CD4-positive, alpha-beta memory T cell (primary cell): ENCODE data around the gene PCGF3. TPM values are rescaled to one million over a fixed set of nuclear protein-coding genes. Genes with fewer than 3 reads are reported as not detected.
"Not testable (repeated sequence)": the region's sequence is repeated elsewhere in the genome, so short reads cannot be mapped to it uniquely, and the experiment has no call there.

ENCODE experiments used
- CTCF ChIA-PET: fragments of 350-600 bp; sonication (Branson Sonifier 250); formaldehyde crosslinking; loops from one replicate; lab custom pipeline; 2021; ENCODE audit warnings: inconsistent platforms; ENCODE audit not compliant: partially characterized antibody; lab: Charles Lee
- POLR2A ChIA-PET: fragments of 350-600 bp; sonication (Branson Sonifier 250); formaldehyde crosslinking; loops from one replicate; lab custom pipeline; 2021; ENCODE audit not compliant: partially characterized antibody; lab: Charles Lee
- DNase-seq, 5 donors: peaks; one replicate each; pipeline versions ENCODE4 v3.0.0 to v3.0.0-alpha.2; 2020 to 2022; ENCODE audit warnings: mixed read lengths in 1 of 5
- H3K27ac ChIP-seq: one replicate; pipeline ENCODE4 v1.7.0; 2013; ENCODE audit warnings: low read depth, low read length
- H3K27me3 ChIP-seq: 2 replicates; pipeline ENCODE4 v1.7.0; 2013; ENCODE audit warnings: mild to moderate bottlenecking, low read length, moderate library complexity; ENCODE audit not compliant: insufficient read depth
- H3K36me3 ChIP-seq: 2 replicates; pipeline ENCODE4 v1.7.0; 2013; ENCODE audit warnings: mild to moderate bottlenecking, low read length, moderate library complexity; ENCODE audit not compliant: insufficient read depth
- H3K4me1 ChIP-seq: 2 replicates; pipeline ENCODE4 v1.7.0; 2013; ENCODE audit warnings: mild to moderate bottlenecking, low read length, moderate library complexity; ENCODE audit not compliant: insufficient read depth
- H3K4me3 ChIP-seq, 2 donors: one replicate each; pipeline ENCODE4 v1.7.0; 2013; ENCODE audit warnings: low read length in 2 of 2, mild to moderate bottlenecking in 1 of 2
- H3K9me3 ChIP-seq, 2 donors: one replicate each; pipeline ENCODE4 v1.7.0; 2013; ENCODE audit warnings: low read length in 2 of 2, control low read depth in 1 of 2; ENCODE audit not compliant: control insufficient read depth in 1 of 2
- H3K27ac Mint-ChIP-seq, 7 donors: one replicate each; pipeline ENCODE4 v1.8.0; 2020 to 2021; ENCODE audit warnings: mixed read lengths in 7 of 7, mild to moderate bottlenecking in 6 of 7, inconsistent platforms in 3 of 7, moderate library complexity in 3 of 7
- H3K27me3 Mint-ChIP-seq, 2 donors: one replicate each; pipeline ENCODE4 v1.8.0; 2020 to 2021; ENCODE audit warnings: mixed read lengths in 2 of 2
- H3K36me3 Mint-ChIP-seq, 2 donors: one replicate each; pipeline ENCODE4 v1.8.0; 2020 to 2021; ENCODE audit warnings: mixed read lengths in 2 of 2, inconsistent platforms in 1 of 2, mild to moderate bottlenecking in 1 of 2
- H3K4me1 Mint-ChIP-seq, 4 donors: one replicate each; pipeline ENCODE4 v1.8.0; 2020 to 2021; ENCODE audit warnings: mixed read lengths in 4 of 4, mild to moderate bottlenecking in 1 of 4
- H3K4me3 Mint-ChIP-seq, 8 donors: one replicate each; pipeline ENCODE4 v1.8.0; 2020 to 2021; ENCODE audit warnings: mixed read lengths in 8 of 8, mild to moderate bottlenecking in 7 of 8, moderate library complexity in 6 of 8, inconsistent platforms in 3 of 8
- H3K9me3 Mint-ChIP-seq, 8 donors: one replicate each; pipeline ENCODE4 v1.8.0; 2020 to 2021; ENCODE audit warnings: mixed read lengths in 8 of 8, mild to moderate bottlenecking in 5 of 8, inconsistent platforms in 3 of 8, moderate library complexity in 1 of 8
- intact Hi-C: fragments of 100-400 bp; cut with micrococcal nuclease; formaldehyde crosslinking; loops from one replicate; pipeline ENCODE4 v1.15.1; 2023
- polyA plus RNA-seq, 2 donors: library from polyadenylated mRNA; unstranded; fragments of 300-500 nt; fragmentation: Illumina TruSeq; gene quantifications; one replicate each; pipeline ENCODE4 v1.2.3, GENCODE V29; 2021
- total RNA-seq, 2 experiments: library from RNA; stranded (reverse); gene quantifications; one replicate each; pipeline ENCODE4 v1.2.3, GENCODE V29; 2021

Gene PCGF3
- total and polyA plus RNA-seq, 4 experiments from 2014 or later = 2.9 to 73.8 (median 35.6) TPM

GRCh38 chr4:747546-748170 is 42.0 kb downstream of the PCGF3 start:
- intact Hi-C loops = no loop called here
- CTCF ChIA-PET = no interaction called here

DNA sequence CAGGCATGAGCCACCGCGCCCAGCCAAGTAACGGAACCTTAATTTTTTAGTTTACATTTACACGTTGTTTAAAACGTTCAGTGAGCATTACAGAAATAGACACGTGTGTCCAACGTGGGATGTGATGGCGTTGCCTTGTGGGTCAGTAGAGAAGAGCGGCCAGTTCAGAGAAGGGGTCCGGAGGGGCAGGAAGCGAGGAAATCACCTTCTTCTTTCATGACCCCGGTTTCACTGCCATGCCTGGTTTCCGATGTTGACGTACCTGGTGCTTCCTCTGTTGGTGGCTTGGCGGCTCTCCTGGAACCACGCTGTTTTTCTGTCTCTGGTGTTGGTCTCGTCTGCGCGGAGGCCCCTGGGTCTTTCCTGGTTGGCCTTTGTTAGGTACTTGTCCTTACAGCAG is 42.8 kb downstream of the PCGF3 start:
- ChIA-PET POLR2A (no interaction called here), CTCF (no interaction called here)
- H3K4me3 ChIP-seq = no peak overlapping the region
- H3K27ac ChIP-seq = no peak overlapping the region
- peaks cover 10% of the 10 kb centered on the region for H3K36me3 ChIP-seq
- intact Hi-C loops = no loop called here
- no peaks in the 10 kb centered on the region for H3K27me3 ChIP-seq
- H3K9me3 ChIP-seq = no peaks in the 10 kb centered on the region
- Mint-ChIP-seq H3K36me3 (peaks cover 6 to 18% of the 10 kb centered on the region in 2 donors), H3K9me3 (peaks cover 0 to 4% (median 0%) of the 10 kb centered on the region in 8 donors), H3K27me3 (no peaks in the 10 kb centered on the region), H3K4me3 (no peak overlapping the region), H3K4me1 (peaks cover 0 to 3% (median 2%) of the 10 kb centered on the region in 4 donors), H3K27ac (peak overlapping the region in 1 of 7 donors; percentile 46)
- H3K4me1 ChIP-seq = no peaks in the 10 kb centered on the region
- no peak for DNase-seq

More at GRCh38 chr4:747546-748170, 42.0 kb downstream of the PCGF3 start:
- no peaks in the 10 kb centered on the region for H3K9me3 ChIP-seq
- H3K36me3 ChIP-seq = peaks cover 10% of the 10 kb centered on the region
- H3K4me1 ChIP-seq = no peaks in the 10 kb centered on the region
- no peak overlapping the region for H3K4me3 ChIP-seq
- no peak overlapping the region for H3K27ac ChIP-seq
- Mint-ChIP-seq H3K4me1 (peaks cover 0 to 4% (median 1%) of the 10 kb centered on the region in 4 donors), H3K9me3 (peaks cover 0 to 4% (median 0%) of the 10 kb centered on the region in 8 donors), H3K27ac (peak overlapping the region in 2 of 7 donors; percentile 15 to 68), H3K4me3 (peak overlapping the region in 1 of 8 donors; percentile 49), H3K27me3 (no peaks in the 10 kb centered on the region), H3K36me3 (peaks cover 6 to 17% of the 10 kb centered on the region in 2 donors)
- H3K27me3 ChIP-seq = no peaks in the 10 kb centered on the region
- DNase-seq = no peak
- POLR2A ChIA-PET = no interaction called here

- Histone ChIP-seq H3K4me3 (no peak overlapping the region), H3K36me3 (peaks cover 10% of the 10 kb centered on the region), H3K9me3 (no peaks in the 10 kb centered on the region), H3K27me3 (no peaks in the 10 kb centered on the region), H3K4me1 (no peaks in the 10 kb centered on the region), H3K27ac (no peak overlapping the region)
- DNase-seq = no peak
- POLR2A ChIA-PET = no interaction called here
- Mint-ChIP-seq H3K27me3 (no peaks in the 10 kb centered on the region), H3K9me3 (peaks cover 0 to 4% (median 0%) of the 10 kb centered on the region in 8 donors), H3K4me3 (no peak overlapping the region), H3K36me3 (peaks cover 6 to 19% of the 10 kb centered on the region in 2 donors), H3K4me1 (peaks cover 0 to 7% (median 2%) of the 10 kb centered on the region in 4 donors), H3K27ac (peak overlapping the region in 1 of 7 donors; percentile 18)
- CTCF ChIA-PET = interaction anchor here (1.3 kb wide), 1 partner anchor 8 kb away, joined by 4 read pairs; no protein-coding TSS in a partner anchor
- intact Hi-C loops = no loop called here
Measured at GRCh38 chr4:749698-750666, 44.4 kb downstream of the PCGF3 start.

GRCh38 chr4:751676-752075 is 46.0 kb downstream of the PCGF3 start:
- no peaks in the 10 kb centered on the region for H3K27me3 Mint-ChIP-seq
- Histone ChIP-seq H3K27ac (no peak overlapping the region), H3K36me3 (peaks cover 10% of the 10 kb centered on the region), H3K4me3 (no peak overlapping the region), H3K4me1 (no peaks in the 10 kb centered on the region), H3K9me3 (no peaks in the 10 kb centered on the region), H3K27me3 (no peaks in the 10 kb centered on the region)
- peaks cover 0 to 7% (median 3%) of the 10 kb centered on the region in 4 donors for H3K4me1 Mint-ChIP-seq
- intact Hi-C loops = no loop called here
- no peak overlapping the region for H3K4me3 Mint-ChIP-seq
- peaks cover 0 to 4% (median 0%) of the 10 kb centered on the region in 8 donors for H3K9me3 Mint-ChIP-seq
- no peak for DNase-seq
- POLR2A ChIA-PET = no interaction called here
- peaks cover 11 to 22% of the 10 kb centered on the region in 2 donors for H3K36me3 Mint-ChIP-seq
- no peak overlapping the region for H3K27ac Mint-ChIP-seq
- CTCF ChIA-PET = interaction anchor here (2.2 kb wide), 1 partner anchor 10 kb away, joined by 17 read pairs; no protein-coding TSS in a partner anchor

- H3K9me3 ChIP-seq = no peaks in the 10 kb centered on the region
- Mint-ChIP-seq H3K27ac (no peak overlapping the region), H3K9me3 (peaks cover 0 to 4% (median 0%) of the 10 kb centered on the region in 8 donors), H3K4me3 (no peak overlapping the region), H3K27me3 (no peaks in the 10 kb centered on the region), H3K4me1 (peaks cover 0 to 7% (median 3%) of the 10 kb centered on the region in 4 donors), H3K36me3 (peaks cover 11 to 24% of the 10 kb centered on the region in 2 donors)
- no peak overlapping the region for H3K27ac ChIP-seq
- no peak overlapping the region for H3K4me3 ChIP-seq
- CTCF ChIA-PET = interaction anchor here (0.9 to 2.2 kb wide), 2 partner anchors 10 to 15 kb away, joined by 3 to 17 read pairs; no protein-coding TSS in a partner anchor
- intact Hi-C loops = no loop called here
- no peaks in the 10 kb centered on the region for H3K4me1 ChIP-seq
- peaks cover 10% of the 10 kb centered on the region for H3K36me3 ChIP-seq
- no peaks in the 10 kb centered on the region for H3K27me3 ChIP-seq
- POLR2A ChIA-PET = interaction anchor here (0.9 kb wide), 1 partner anchor 10 kb away, joined by 3 read pairs; no protein-coding TSS in a partner anchor
- no peak for DNase-seq
Measured at GRCh38 chr4:752196-752861, 46.7 kb downstream of the PCGF3 start.

DNA sequence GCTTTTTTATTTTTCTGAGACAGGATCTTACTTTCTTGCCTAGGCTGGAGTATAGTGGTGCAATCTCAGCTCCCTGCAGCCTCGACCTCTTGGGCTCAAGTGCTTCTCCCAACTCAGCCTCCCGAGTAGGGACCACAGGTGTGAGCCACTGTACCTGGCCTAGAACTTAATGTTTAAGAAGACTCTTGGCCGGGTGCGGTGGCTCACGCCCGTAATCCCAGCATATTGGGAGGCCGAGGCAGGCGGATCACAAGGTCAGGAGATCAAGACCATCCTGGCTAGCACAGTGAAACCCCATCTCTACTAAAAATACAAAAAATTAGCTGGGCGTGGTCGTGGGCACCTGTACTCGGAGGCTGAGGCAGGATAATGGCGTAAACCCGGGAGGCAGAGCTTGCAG is 47.6 kb downstream of the PCGF3 start:
- H3K9me3 ChIP-seq, intact Hi-C loops, H3K9me3 Mint-ChIP-seq, DNase-seq, H3K27me3 ChIP-seq, H3K4me3 Mint-ChIP-seq, H3K36me3 ChIP-seq, H3K4me1 ChIP-seq, H3K27me3 Mint-ChIP-seq, H3K27ac ChIP-seq, H3K4me1 Mint-ChIP-seq, H3K27ac Mint-ChIP-seq, H3K4me3 ChIP-seq: not testable (repeated sequence)
- peaks cover 7 to 22% of the 10 kb centered on the region in 2 donors for H3K36me3 Mint-ChIP-seq
- POLR2A ChIA-PET = interaction anchor here (0.9 kb wide), 1 partner anchor 11 kb away, joined by 3 read pairs; no protein-coding TSS in a partner anchor
- CTCF ChIA-PET = interaction anchor here (0.7 to 2.2 kb wide), 4 partner anchors 11 to 16 kb away, joined by 3 to 17 read pairs (median 4); no protein-coding TSS in a partner anchor
